ENCODE data around the gene OMA1. TPM values are rescaled to one million over a fixed set of nuclear protein-coding genes. Genes with fewer than 3 reads are reported as not detected.

OMA1 gene
- total RNA-seq, 1 experiment from 2014 or later, result 11.9 TPM

DNA sequence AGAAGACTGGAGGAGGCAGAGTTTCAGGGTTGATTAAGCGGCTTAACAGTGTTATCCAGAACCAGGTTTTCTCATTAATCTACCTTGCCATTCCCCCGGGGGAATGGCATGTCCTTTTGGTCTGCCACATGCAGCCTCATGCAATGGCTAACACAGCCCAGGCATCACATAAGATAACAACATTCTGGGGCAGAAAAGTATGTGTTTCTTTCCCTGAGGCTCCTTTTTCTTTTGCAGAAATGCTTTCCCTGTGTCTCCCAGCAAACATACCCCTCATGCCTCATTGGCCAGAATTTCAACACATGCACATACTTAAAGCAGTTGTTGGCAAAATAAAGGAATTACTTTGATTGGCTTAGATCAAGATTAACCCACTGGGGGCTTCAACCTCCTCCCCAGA, 98.6 kb downstream of the OMA1 start:
- CTCF ChIA-PET, result no interaction called here
- POLR2A ChIA-PET (ENCODE audit: low non-redundant PET), result no interaction called here
- Histone ChIP-seq H3K9me3 (ENCODE audit: low read depth, low read length, poor library complexity, severe bottlenecking) (no peaks in the 10 kb centered on the region), H3K27me3 (replicated peaks; ENCODE audit: insufficient read depth, low read depth, low read length, poor library complexity) (no peaks in the 10 kb centered on the region), H3K27ac (ENCODE audit: low read depth, low read length, poor library complexity, severe bottlenecking) (no peak overlapping the region), H3K4me1 (ENCODE audit: insufficient read depth, low read length, poor library complexity, severe bottlenecking) (peaks cover 14% of the 10 kb centered on the region), H3K36me3 (ENCODE audit: insufficient read depth, low read length, poor library complexity, severe bottlenecking) (no peaks in the 10 kb centered on the region), H3K4me3 (ENCODE audit: low read depth, low read length, poor library complexity, severe bottlenecking) (no peak overlapping the region)
- TF ChIP-seq, protein P1, sequence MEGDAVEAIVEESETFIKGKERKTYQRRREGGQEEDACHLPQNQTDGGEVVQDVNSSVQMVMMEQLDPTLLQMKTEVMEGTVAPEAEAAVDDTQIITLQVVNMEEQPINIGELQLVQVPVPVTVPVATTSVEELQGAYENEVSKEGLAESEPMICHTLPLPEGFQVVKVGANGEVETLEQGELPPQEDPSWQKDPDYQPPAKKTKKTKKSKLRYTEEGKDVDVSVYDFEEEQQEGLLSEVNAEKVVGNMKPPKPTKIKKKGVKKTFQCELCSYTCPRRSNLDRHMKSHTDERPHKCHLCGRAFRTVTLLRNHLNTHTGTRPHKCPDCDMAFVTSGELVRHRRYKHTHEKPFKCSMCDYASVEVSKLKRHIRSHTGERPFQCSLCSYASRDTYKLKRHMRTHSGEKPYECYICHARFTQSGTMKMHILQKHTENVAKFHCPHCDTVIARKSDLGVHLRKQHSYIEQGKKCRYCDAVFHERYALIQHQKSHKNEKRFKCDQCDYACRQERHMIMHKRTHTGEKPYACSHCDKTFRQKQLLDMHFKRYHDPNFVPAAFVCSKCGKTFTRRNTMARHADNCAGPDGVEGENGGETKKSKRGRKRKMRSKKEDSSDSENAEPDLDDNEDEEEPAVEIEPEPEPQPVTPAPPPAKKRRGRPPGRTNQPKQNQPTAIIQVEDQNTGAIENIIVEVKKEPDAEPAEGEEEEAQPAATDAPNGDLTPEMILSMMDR (conservative IDR thresholded peaks at IDR 0.05; ENCODE audit: low read depth, low read length), result no peak
- TF ChIP-seq EZH2 (IDR thresholded peaks at IDR 0.05; ENCODE audit: borderline replicate concordance, low read depth, low read length, poor library complexity, severe bottlenecking), result no peak
- no peak for DNase-seq (ENCODE audit: low spot score)
- no TSS peak for BruUV-seq (replicated peaks)
- intact Hi-C loops (cut with micrococcal nuclease; ENCODE audit: unreplicated experiment), result loop anchor here (10.0 kb wide), 1 partner anchor 97 kb away; the partner anchor contains the start of gene OMA1

DNA sequence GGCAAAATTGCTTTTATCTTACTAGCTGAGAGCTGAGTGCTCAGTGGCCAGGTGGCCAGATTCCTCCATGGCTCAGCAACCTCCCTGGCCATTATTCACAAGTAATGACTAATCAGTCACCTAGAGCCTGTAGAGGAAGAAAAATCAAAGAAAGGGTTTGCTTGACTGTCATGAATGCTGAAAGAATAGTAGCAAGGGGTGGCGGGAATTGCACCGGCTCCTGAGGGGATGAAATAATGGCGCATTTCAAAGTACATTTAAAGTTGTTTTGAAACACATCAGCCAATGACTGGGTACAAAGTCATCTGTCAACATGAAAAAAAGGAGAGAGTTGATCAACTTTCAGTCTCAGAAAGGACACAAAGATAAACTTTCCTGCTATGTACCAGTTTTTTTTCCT, 99.5 kb downstream of the OMA1 start:
- peaks cover 23% of the 10 kb centered on the region for H3K4me1 ChIP-seq (ENCODE audit: insufficient read depth, low read length, poor library complexity, severe bottlenecking)
- no peak overlapping the region for H3K4me3 ChIP-seq (ENCODE audit: low read depth, low read length, poor library complexity, severe bottlenecking)
- H3K9me3 ChIP-seq (ENCODE audit: low read depth, low read length, poor library complexity, severe bottlenecking), result no peaks in the 10 kb centered on the region
- no peaks in the 10 kb centered on the region for H3K27me3 ChIP-seq (replicated peaks; ENCODE audit: insufficient read depth, low read depth, low read length, poor library complexity)
- no peak overlapping the region for H3K27ac ChIP-seq (ENCODE audit: low read depth, low read length, poor library complexity, severe bottlenecking)
- H3K36me3 ChIP-seq (ENCODE audit: insufficient read depth, low read length, poor library complexity, severe bottlenecking), result no peaks in the 10 kb centered on the region
- no peak for TF ChIP-seq EZH2 (IDR thresholded peaks at IDR 0.05; ENCODE audit: borderline replicate concordance, low read depth, low read length, poor library complexity, severe bottlenecking)
- TF ChIP-seq, protein P1 (conservative IDR thresholded peaks at IDR 0.05; ENCODE audit: low read depth, low read length), result no peak
- DNase-seq (ENCODE audit: low spot score), result no peak
- CTCF ChIA-PET, result no interaction called here
- BruUV-seq (replicated peaks), result no TSS peak
- intact Hi-C loops (cut with micrococcal nuclease; ENCODE audit: unreplicated experiment), result loop anchor here (10.0 kb wide), 1 partner anchor 98 kb away; the partner anchor contains the start of gene OMA1
- POLR2A ChIA-PET (ENCODE audit: low non-redundant PET), result no interaction called here

DNA sequence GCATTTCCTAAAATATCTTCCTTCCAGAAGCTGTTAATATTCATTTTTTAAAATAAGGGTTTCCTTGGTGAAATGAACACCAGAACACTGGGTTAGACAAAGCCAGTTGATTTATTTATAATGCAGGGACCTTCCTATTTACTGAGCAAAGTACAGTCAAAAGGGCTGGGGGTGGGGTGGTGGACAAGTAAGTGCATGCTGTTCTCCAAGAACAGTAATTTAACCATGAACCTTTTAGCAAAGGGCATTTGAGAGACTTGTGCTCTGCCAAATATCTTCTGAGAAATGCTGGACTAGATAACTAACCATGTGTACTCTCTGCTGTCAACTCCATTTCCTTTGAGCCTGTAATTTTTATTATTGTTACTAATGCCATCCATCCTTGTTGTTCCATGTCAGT, 100.2 kb downstream of the OMA1 start:
- Histone ChIP-seq H3K4me3 (ENCODE audit: low read depth, low read length, poor library complexity, severe bottlenecking) (no peak overlapping the region), H3K27ac (ENCODE audit: low read depth, low read length, poor library complexity, severe bottlenecking) (no peak overlapping the region), H3K9me3 (ENCODE audit: low read depth, low read length, poor library complexity, severe bottlenecking) (no peaks in the 10 kb centered on the region), H3K36me3 (ENCODE audit: insufficient read depth, low read length, poor library complexity, severe bottlenecking) (no peaks in the 10 kb centered on the region), H3K4me1 (ENCODE audit: insufficient read depth, low read length, poor library complexity, severe bottlenecking) (peaks cover 27% of the 10 kb centered on the region), H3K27me3 (replicated peaks; ENCODE audit: insufficient read depth, low read depth, low read length, poor library complexity) (no peaks in the 10 kb centered on the region)
- BruUV-seq (replicated peaks), result no TSS peak
- POLR2A ChIA-PET (ENCODE audit: low non-redundant PET), result no interaction called here
- CTCF ChIA-PET, result no interaction called here
- TF ChIP-seq, protein P1 (conservative IDR thresholded peaks at IDR 0.05; ENCODE audit: low read depth, low read length), result no peak
- no peak for TF ChIP-seq EZH2 (IDR thresholded peaks at IDR 0.05; ENCODE audit: borderline replicate concordance, low read depth, low read length, poor library complexity, severe bottlenecking)
- intact Hi-C loops (cut with micrococcal nuclease; ENCODE audit: unreplicated experiment), result loop anchor here (10.0 kb wide), 1 partner anchor 98 kb away; the partner anchor contains the start of gene OMA1
- DNase-seq (ENCODE audit: low spot score), result no peak

Measured in A673 (cell line).